Fibroblast of villous mesenchyme (primary cell): ENCODE measurements around the gene GPAT3. TPM values are rescaled to one million over a fixed set of nuclear protein-coding genes. Genes with fewer than 3 reads are reported as not detected.

Experiments
- DNase-seq: peaks from one replicate; pipeline ENCODE4 v3.0.0-alpha.2; 2010; ENCODE audit warnings: low read depth
- H3K4me3 ChIP-seq: 2 replicates; pipeline ENCODE4 v1.5.1; 2011; ENCODE audit warnings: low read depth, mild to moderate bottlenecking, low read length
- total RNA-seq: library from RNA; depleted of rRNA; stranded (reverse); fragments of >200 nt; gene quantifications from 2 replicates; pipeline ENCODE4 v1.2.3, GENCODE V29; 2012
- TF ChIP-seq, protein P1 (sequence below): IDR thresholded peaks from 2 replicates; pipeline ENCODE4 v1.5.1; 2012; ENCODE audit warnings: low read depth, mild to moderate bottlenecking, low read length; ENCODE audit not compliant: insufficient read depth

The GPAT3 gene
- total RNA-seq, 1 donor = 15.1 TPM

DNA sequence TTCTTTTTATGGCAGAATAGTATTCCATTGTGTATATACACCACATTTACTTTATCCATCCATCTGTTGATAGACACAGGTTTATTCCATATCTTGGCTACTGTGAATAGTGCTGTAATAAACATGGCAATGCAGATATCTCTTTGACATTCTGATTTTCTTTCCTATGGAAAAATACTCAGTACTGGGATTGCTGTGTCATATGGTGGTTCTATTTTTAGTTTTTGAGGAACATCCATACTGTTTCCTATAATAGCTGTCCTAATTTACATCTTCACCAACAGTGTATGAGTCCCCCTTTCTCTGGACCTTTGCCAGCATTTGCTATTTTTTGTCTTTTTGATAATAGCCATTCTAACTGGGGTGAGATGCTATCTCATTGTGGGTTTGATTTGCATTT, 73.5 kb downstream of the GPAT3 start:
- TF ChIP-seq, protein P1, sequence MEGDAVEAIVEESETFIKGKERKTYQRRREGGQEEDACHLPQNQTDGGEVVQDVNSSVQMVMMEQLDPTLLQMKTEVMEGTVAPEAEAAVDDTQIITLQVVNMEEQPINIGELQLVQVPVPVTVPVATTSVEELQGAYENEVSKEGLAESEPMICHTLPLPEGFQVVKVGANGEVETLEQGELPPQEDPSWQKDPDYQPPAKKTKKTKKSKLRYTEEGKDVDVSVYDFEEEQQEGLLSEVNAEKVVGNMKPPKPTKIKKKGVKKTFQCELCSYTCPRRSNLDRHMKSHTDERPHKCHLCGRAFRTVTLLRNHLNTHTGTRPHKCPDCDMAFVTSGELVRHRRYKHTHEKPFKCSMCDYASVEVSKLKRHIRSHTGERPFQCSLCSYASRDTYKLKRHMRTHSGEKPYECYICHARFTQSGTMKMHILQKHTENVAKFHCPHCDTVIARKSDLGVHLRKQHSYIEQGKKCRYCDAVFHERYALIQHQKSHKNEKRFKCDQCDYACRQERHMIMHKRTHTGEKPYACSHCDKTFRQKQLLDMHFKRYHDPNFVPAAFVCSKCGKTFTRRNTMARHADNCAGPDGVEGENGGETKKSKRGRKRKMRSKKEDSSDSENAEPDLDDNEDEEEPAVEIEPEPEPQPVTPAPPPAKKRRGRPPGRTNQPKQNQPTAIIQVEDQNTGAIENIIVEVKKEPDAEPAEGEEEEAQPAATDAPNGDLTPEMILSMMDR = no peak
- no peak for DNase-seq
- no peak overlapping the region for H3K4me3 ChIP-seq

DNA sequence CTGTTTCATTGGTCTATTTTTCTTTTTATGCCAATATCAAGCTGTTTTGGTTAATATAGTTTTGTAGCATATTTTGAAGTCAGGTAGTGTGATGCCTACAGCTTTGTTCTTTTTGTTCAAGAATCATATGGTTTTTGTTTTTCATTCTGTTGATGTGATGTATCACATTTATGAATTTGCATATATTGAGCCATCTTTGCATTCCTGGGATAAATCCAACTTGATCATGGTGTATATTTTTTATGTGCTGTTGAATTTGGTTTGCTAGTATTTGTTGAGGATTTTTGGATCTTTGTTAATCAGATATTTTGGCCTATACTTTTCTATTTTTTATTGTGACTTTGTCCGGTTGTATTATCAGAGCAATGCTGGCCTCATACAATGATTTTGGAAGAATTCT, 74.8 kb downstream of the GPAT3 start:
- DNase-seq = no peak
- H3K4me3 ChIP-seq = no peak overlapping the region
- TF ChIP-seq, protein P1 = no peak

DNA sequence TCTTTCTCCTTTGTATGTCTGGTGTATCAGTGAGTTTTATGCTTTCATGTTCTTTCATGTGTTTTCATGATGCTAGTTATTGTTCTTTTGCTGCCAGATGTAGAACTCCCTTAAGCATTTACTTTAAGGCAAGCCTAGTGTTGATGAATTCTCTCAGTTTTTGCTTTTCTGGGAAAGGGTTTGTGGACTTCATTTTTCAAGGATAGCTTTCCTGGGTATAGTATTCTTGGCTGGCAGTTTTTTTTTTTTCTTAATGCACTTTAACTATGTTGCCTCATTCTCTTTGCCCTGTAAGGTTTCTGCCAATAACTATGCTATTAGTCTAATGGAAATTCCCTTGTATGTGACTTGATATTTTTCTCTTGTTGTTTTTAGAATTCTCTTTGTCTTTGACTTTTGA, 77.1 kb downstream of the GPAT3 start:
- H3K4me3 ChIP-seq = no peak overlapping the region
- TF ChIP-seq, protein P1 = no peak
- no peak for DNase-seq

GRCh38 chr4:83613994-83614393, 78.1 kb downstream of the GPAT3 start:
- H3K4me3 ChIP-seq = no peak overlapping the region
- TF ChIP-seq, protein P1 = no peak
- no peak for DNase-seq

GRCh38 chr4:83616252-83616651, 80.3 kb downstream of the GPAT3 start:
- TF ChIP-seq, protein P1 = no peak
- H3K4me3 ChIP-seq = no peak overlapping the region
- no peak for DNase-seq

- TF ChIP-seq, protein P1 = no peak
- DNase-seq = no peak
- H3K4me3 ChIP-seq = no peak overlapping the region
Measured at GRCh38 chr4:83617371-83618035, 81.6 kb downstream of the GPAT3 start.

GRCh38 chr4:83618431-83618830, 82.5 kb downstream of the GPAT3 start:
- TF ChIP-seq, protein P1 = no peak
- DNase-seq = peak; percentile 64
- no peak overlapping the region for H3K4me3 ChIP-seq
